OCI-LY3 (cell line): ENCODE data around the gene AMBN.

Experiments
- H2AFZ ChIP-seq: fragments of 200-600, 300-600 bp; shearing (Covaris generic); 2 replicates; pipeline ENCODE4 v1.6.0; 2014; ENCODE audit warnings: antibody characterized with exemption, low read depth, low read length
- H3K27ac ChIP-seq: fragments of 200-600, 300-600 bp; sonication (generic); 2 replicates; pipeline ENCODE4 v1.5.1; 2014; ENCODE audit warnings: mild to moderate bottlenecking, low read length, moderate library complexity, mixed read lengths
- H3K27me3 ChIP-seq: fragments of 200-600, 300-600 bp; sonication (generic); 2 replicates; pipeline ENCODE4 v1.6.1; 2014; ENCODE audit warnings: low read depth, low read length, mixed read lengths
- H3K36me3 ChIP-seq: fragments of 200-600, 300-600 bp; sonication (generic); replicated peaks from 2 replicates; pipeline ENCODE3; 2014; ENCODE audit warnings: low read depth, low read length, mixed read lengths
- H3K4me1 ChIP-seq: fragments of 300-600, 200-600 bp; sonication (generic); 2 replicates; pipeline ENCODE4 v1.6.1; 2014; ENCODE audit warnings: low read length, mixed read lengths
- H3K4me2 ChIP-seq: fragments of 200-600, 300-600 bp; sonication (generic); 2 replicates; pipeline ENCODE4 v1.6.1; 2014; ENCODE audit warnings: low read length, mixed read lengths
- H3K4me3 ChIP-seq: fragments of 300-600, 200-600 bp; sonication (generic); 2 replicates; pipeline ENCODE4 v1.5.1; 2014; ENCODE audit warnings: antibody characterized with exemption, mild to moderate bottlenecking, low read length, moderate library complexity
- H3K79me2 ChIP-seq: fragments of 300-600, 200-600 bp; shearing (Covaris generic); 2 replicates; pipeline ENCODE4 v1.6.1; 2014; ENCODE audit warnings: mild to moderate bottlenecking, low read length, mixed read lengths
- H3K9ac ChIP-seq: fragments of 300-600, 200-600 bp; shearing (Covaris generic); 2 replicates; pipeline ENCODE4 v1.6.0; 2014; ENCODE audit warnings: mild to moderate bottlenecking, low read length, moderate library complexity
- H3K9me3 ChIP-seq: fragments of 200-600, 300-600 bp; shearing (Covaris generic); 2 replicates; pipeline ENCODE4 v1.6.1; 2014; ENCODE audit warnings: low read length, mixed read lengths; ENCODE audit not compliant: insufficient read depth
- H4K20me1 ChIP-seq: fragments of 200-600, 300-600 bp; sonication (generic); 2 replicates; pipeline ENCODE4 v1.6.1; 2016; ENCODE audit warnings: low read length, mixed read lengths; ENCODE audit not compliant: insufficient read depth
- EZH2phosphoT487 ChIP-seq: fragments of 200-600 bp; shearing (Covaris generic); IDR thresholded peaks from 2 replicates; pipeline ENCODE4 v1.6.1; 2018; ENCODE audit warnings: antibody characterized with exemption, mixed run types, low read depth
- TF ChIP-seq, protein P1 (sequence below): fragments of 200-600, 300-600 bp; sonication (generic); IDR thresholded peaks from 2 replicates; pipeline ENCODE4 v1.5.1; 2014; ENCODE audit warnings: antibody characterized with exemption, low read length, low read depth

Gene AMBN

DNA sequence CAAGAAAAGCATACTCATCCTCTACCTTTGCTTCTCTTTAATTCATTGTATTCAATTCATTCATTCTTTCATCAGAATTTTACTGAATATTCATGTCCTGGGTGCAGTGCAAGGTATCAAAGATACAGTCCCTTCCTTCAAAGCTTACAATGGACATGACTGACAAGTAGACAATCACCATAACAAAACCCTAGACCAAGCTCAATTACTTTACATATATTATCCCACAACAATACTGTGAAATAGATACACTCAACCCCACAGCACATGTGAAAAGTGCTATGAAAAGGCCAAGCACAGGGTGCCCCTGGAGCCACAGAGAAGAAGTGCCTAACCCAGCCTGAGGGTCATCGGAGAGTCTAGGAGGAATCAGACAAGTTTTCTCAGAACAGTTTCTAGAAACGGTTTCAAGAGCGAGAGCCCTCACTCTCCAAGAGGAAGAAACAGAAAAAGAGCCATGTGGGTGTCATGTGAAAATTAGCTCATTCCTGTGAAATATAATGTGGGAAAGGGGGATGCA is 15.3 kb downstream of the AMBN start:
- Histone ChIP-seq H4K20me1 (no peaks in the 10 kb centered on the region), H3K4me2 (no peak overlapping the region), H3K79me2 (no peaks in the 10 kb centered on the region), H3K27me3 (no peaks in the 10 kb centered on the region), H3K36me3 (no peaks in the 10 kb centered on the region), H3K27ac (no peak overlapping the region), H2AFZ (no peak overlapping the region), H3K9me3 (no peaks in the 10 kb centered on the region), H3K4me1 (0 out of 2 replicates have a peak, but pooled peaks cover 2% of the 10 kb centered on the region), H3K4me3 (no peak overlapping the region), H3K9ac (no peak overlapping the region)
- TF ChIP-seq EZH2phosphoT487, result no peak
- TF ChIP-seq, protein P1, sequence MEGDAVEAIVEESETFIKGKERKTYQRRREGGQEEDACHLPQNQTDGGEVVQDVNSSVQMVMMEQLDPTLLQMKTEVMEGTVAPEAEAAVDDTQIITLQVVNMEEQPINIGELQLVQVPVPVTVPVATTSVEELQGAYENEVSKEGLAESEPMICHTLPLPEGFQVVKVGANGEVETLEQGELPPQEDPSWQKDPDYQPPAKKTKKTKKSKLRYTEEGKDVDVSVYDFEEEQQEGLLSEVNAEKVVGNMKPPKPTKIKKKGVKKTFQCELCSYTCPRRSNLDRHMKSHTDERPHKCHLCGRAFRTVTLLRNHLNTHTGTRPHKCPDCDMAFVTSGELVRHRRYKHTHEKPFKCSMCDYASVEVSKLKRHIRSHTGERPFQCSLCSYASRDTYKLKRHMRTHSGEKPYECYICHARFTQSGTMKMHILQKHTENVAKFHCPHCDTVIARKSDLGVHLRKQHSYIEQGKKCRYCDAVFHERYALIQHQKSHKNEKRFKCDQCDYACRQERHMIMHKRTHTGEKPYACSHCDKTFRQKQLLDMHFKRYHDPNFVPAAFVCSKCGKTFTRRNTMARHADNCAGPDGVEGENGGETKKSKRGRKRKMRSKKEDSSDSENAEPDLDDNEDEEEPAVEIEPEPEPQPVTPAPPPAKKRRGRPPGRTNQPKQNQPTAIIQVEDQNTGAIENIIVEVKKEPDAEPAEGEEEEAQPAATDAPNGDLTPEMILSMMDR, result no peak

DNA sequence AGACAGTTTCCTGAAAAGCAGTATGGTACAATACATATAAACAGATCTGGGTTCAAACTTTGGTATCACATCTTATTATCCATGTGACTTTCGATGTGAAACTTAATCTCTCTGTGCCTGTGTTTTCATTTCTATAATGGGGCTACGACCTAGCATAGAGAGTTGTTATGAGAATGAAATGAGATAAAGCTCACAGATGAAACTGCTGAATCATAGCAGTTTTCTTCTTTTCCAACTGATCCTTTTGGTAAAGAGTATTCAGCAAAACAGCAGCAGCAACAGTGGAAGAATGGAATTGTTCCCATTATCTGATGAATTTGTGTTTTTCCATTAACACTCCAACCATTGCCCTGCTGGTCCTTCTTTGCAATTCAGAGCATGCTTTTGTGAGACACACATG is 16.3 kb downstream of the AMBN start:
- Histone ChIP-seq H3K4me2 (no peak overlapping the region), H3K4me1 (peaks cover 12% of the 10 kb centered on the region), H3K27me3 (no peaks in the 10 kb centered on the region), H3K79me2 (no peaks in the 10 kb centered on the region), H3K4me3 (no peak overlapping the region), H3K9ac (no peak overlapping the region), H3K36me3 (no peaks in the 10 kb centered on the region), H4K20me1 (no peaks in the 10 kb centered on the region), H3K9me3 (no peaks in the 10 kb centered on the region), H3K27ac (no peak overlapping the region), H2AFZ (no peak overlapping the region)
- TF ChIP-seq EZH2phosphoT487, result no peak
- TF ChIP-seq, protein P1, result no peak

DNA sequence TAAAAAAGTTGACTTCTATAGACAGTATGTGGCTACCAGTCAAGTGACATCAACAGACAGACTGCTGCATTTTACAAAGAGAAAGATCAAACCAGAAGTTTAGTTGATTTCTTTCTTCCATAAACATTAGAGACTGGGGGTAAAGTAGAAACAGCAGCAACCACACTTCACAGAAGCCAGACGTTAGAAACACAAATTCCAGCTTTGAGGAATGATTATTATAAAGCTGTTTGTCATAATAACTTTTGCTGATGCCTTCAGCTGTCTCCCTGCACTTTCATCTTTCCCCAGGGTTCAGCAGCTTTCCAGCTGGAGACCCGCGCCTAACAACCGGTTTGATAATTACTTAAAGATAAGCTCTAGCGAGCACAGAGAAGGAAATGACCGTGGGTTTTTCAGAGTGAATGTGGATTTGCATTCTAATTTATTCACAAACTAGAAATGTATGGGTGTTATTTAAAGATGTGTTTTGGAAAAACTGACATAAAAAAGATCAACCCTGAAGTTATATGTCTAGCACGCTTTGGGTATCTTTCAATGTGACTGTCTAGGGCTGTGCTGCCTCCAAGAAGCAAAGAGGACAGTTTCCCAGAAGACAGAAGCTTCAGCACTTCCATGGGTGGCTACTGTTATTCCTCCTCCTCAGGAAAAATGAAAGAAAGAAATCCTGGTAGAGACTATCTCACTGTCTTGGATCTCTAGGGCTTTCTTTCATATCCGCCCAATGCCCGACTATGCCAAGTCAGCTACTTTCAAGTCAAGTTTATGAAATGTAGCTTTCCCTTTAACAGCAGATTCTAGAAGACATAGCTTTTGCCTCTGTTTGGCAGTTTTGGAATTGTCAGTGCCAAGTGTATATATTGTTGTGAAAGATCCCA is 21.5 kb downstream of the AMBN start:
- Histone ChIP-seq H3K4me2 (peak overlapping the region; percentile 89), H3K36me3 (no peaks in the 10 kb centered on the region), H3K79me2 (no peaks in the 10 kb centered on the region), H3K4me3 (peak overlapping the region; percentile 73), H3K9ac (peak overlapping the region; percentile 56), H3K9me3 (no peaks in the 10 kb centered on the region), H2AFZ (peak overlapping the region; percentile 25), H3K4me1 (peaks cover 57% of the 10 kb centered on the region), H3K27ac (peak overlapping the region; percentile 62), H3K27me3 (no peaks in the 10 kb centered on the region), H4K20me1 (no peaks in the 10 kb centered on the region)
- TF ChIP-seq EZH2phosphoT487, result no peak
- TF ChIP-seq, protein P1, result no peak

DNA sequence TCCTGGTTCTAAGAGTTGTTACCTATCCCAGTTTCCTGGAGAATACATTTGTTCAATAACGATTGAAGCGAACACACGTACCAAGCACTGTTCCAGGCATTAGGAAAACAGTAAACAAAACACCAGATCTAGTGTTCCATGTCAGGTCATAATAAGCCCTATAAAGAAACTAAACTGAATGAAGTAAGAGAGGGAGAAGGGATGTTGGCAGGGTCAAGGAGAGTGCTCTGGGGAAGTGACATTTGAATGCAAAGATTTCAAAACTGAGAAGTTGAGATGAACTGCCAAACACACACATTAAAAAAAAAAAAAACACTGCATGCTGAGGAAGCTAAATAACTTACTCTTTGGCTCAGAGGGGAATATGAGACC is 22.1 kb downstream of the AMBN start:
- Histone ChIP-seq H3K4me2 (peak overlapping the region; percentile 89), H3K9me3 (no peaks in the 10 kb centered on the region), H3K4me1 (peaks cover 57% of the 10 kb centered on the region), H3K27me3 (no peaks in the 10 kb centered on the region), H3K79me2 (no peaks in the 10 kb centered on the region), H2AFZ (peak overlapping the region; percentile 25), H3K4me3 (peak overlapping the region; percentile 73), H3K9ac (peak overlapping the region; percentile 56), H4K20me1 (no peaks in the 10 kb centered on the region), H3K36me3 (no peaks in the 10 kb centered on the region), H3K27ac (peak overlapping the region; percentile 62)
- TF ChIP-seq, protein P1, result no peak
- TF ChIP-seq EZH2phosphoT487, result no peak
